ENCODE measurements around the gene EXT2. TPM values are rescaled to one million over a fixed set of nuclear protein-coding genes. Genes with fewer than 3 reads are reported as not detected.

The EXT2 gene
- total and polyA plus RNA-seq, 2 of the 13 experiments (the other 11 are each of a cell fraction or from before 2014, with no cell fraction given): 61.5 to 68.7 TPM

DNA sequence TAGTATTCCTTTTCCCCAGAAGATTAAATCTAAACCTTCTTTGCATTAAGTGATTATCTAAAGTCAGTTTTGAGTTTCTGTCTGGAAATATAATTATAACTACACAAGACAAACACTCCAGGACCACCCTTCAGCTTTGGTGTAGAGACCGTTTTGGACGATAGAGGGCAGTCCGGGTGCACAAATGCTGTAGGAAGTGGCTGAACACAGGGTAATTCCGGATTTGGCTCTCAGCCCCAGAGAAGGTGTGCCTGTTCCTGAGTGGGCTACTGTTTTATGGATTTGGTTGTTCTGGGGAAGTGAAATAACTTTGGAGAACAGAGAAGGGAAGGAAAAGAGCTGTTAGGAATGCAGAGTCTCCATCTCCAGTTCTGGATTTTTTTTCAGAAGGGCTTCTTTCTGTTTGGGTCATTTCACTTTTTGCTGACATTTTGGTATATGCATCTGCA, 14.8 kb downstream of the EXT2 start:
- CTCF ChIA-PET (ENCODE audit: low intra/inter-chr PET ratio, low total read pairs): interaction anchor here (0.7 to 2.2 kb wide), 4 partner anchors 10 to 428 kb away, joined by 3 to 9 read pairs (median 4); partner anchors contain the start of gene EXT2
- TF ChIP-seq ZNF138 (CRISPR knock-in tag; IDR thresholded peaks at IDR 0.05; ENCODE audit: low read depth): no peak
- 0 out of 2 replicates have a peak, but pooled peaks have one; percentile 20 for TF ChIP-seq RAD21 (CRISPR knock-in tag; IDR thresholded peaks at IDR 0.05)
- peak; percentile 50; the same call in 1 of the 2 replicates for TF ChIP-seq SMC3 (IDR thresholded peaks at IDR 0.05; ENCODE audit: low read length)
- TF ChIP-seq, protein P1, sequence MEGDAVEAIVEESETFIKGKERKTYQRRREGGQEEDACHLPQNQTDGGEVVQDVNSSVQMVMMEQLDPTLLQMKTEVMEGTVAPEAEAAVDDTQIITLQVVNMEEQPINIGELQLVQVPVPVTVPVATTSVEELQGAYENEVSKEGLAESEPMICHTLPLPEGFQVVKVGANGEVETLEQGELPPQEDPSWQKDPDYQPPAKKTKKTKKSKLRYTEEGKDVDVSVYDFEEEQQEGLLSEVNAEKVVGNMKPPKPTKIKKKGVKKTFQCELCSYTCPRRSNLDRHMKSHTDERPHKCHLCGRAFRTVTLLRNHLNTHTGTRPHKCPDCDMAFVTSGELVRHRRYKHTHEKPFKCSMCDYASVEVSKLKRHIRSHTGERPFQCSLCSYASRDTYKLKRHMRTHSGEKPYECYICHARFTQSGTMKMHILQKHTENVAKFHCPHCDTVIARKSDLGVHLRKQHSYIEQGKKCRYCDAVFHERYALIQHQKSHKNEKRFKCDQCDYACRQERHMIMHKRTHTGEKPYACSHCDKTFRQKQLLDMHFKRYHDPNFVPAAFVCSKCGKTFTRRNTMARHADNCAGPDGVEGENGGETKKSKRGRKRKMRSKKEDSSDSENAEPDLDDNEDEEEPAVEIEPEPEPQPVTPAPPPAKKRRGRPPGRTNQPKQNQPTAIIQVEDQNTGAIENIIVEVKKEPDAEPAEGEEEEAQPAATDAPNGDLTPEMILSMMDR (CRISPR knock-in tag; IDR thresholded peaks at IDR 0.05): peak; percentile 84
- no peak for TF ChIP-seq NFE2L1 (CRISPR knock-in tag; IDR thresholded peaks at IDR 0.05; ENCODE audit: borderline replicate concordance)
- peak; percentile 73 for TF ChIP-seq STAG1 (CRISPR knock-in tag; IDR thresholded peaks at IDR 0.05)
- intact Hi-C loops (cut with micrococcal nuclease; ENCODE audit: unreplicated experiment): loop anchor here (1.0 kb wide), 1 partner anchor 428 kb away; no protein-coding TSS in a partner anchor
- Histone ChIP-seq H3K79me2 (ENCODE audit: insufficient read depth, low read length) (no peaks in the 10 kb centered on the region), H3K4me2 (ENCODE audit: low read depth, low read length) (no peak overlapping the region), H2AFZ (ENCODE audit: low read length) (no peak overlapping the region), H3K4me1 (ENCODE audit: insufficient read depth, low read length) (0 out of 2 replicates have a peak, but pooled peaks cover 5% of the 10 kb centered on the region), H3K36me3 (replicated peaks in 1 of 2; ENCODE audit: control insufficient read depth in 1 of 2, insufficient read depth in 2 of 2, low read length in 2 of 2) (peaks cover 4 to 45% of the 10 kb centered on the region in 2 experiments; a peak in 4 of 5 replicates), H3K27ac (ENCODE audit: extremely low read length, insufficient read depth, low read length) (no peak overlapping the region), H3K9me3 (ENCODE audit: low read length) (no peaks in the 10 kb centered on the region), H3K27me3 (ENCODE audit: control insufficient read depth in 1 of 2, insufficient read depth in 2 of 2, low read length in 2 of 2) (no peaks in the 10 kb centered on the region), H3K4me3 (replicated peaks in 1 of 3; ENCODE audit: insufficient read depth in 1 of 3, low read depth in 2 of 3, low read length in 3 of 3) (no peak overlapping the region), H3K9ac (ENCODE audit: insufficient read depth, low read depth, low read length) (no peak overlapping the region), H4K20me1 (ENCODE audit: insufficient read depth, low read length) (no peaks in the 10 kb centered on the region)
- FAIRE-seq (peak; percentile 60), ATAC-seq (peak; percentile 95), DNase-seq (ENCODE audit: low spot score) (peak; percentile 47)
- in situ Hi-C loops (cut with HindIII; ENCODE audit: extremely low pct_ligation_motif_present, low pct_unique_long_range_greater_than_20kb): no loop called here
- no TSS peak for BruUV-seq (replicated peaks)
- 5% methylated on average over 4 of the region's 4 CpGs for WGBS (ENCODE audit: low lambda C conversion rate)
- POLR2A ChIA-PET: interaction anchor here (1.0 kb wide), 1 partner anchor 15 kb away, joined by 3 read pairs; the partner anchor contains the start of gene EXT2
